HG03439 (cell line): ENCODE measurements around the gene ZNF12.
"Not testable (repeated sequence)": the region's sequence is repeated elsewhere in the genome, so short reads cannot be mapped to it uniquely, and the experiment has no call there.

Experiments
- ATAC-seq: cut with Tn5 transposase; IDR thresholded peaks from one replicate; pipeline ENCODE4 v1.9.1; 2021; ENCODE audit warnings: mild to moderate bottlenecking, moderate library complexity; ENCODE audit not compliant: unreplicated experiment

The ZNF12 gene

DNA sequence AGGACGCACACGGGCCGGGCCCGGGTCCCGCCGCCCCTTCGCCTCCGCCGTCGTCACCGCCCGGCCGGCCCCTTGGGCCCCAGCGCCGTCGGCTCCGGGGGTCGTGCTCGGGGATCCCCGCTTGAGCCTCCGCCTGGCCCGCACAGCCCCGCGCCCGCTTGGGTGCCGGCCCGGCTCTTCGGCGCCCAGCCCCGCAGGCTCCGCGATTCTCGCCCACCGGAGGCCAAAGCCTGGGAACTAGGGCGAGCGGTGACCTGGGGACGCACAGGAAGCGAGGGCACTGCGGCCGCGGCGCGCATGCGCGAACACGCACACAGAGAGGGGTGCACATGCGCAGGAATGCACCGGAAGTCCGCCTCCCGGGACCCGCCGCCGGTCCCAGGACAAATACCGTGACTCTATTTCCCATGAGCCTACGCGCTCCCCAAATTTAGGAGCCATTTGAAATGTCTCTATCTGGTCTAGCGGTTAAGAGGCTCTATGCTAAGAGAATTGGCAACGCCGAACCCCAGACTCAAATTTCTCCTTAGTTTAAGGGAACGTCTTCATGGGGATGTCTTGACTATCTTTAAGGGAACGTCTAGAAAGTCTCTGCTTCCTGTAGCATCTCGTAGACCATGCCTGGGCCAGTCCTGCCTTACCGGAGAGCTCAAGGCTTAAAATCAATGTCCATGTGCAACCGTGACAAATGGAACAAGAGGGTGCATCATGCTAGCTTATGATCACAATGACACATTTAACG, at the start of gene ZNF12:
ZNF12 (minus strand) TSS at position 282 of the 742 bp plus-strand sequence. CDS start 1,774 bp downstream, outside the sequence.
- peak; percentile 92 for ATAC-seq

DNA sequence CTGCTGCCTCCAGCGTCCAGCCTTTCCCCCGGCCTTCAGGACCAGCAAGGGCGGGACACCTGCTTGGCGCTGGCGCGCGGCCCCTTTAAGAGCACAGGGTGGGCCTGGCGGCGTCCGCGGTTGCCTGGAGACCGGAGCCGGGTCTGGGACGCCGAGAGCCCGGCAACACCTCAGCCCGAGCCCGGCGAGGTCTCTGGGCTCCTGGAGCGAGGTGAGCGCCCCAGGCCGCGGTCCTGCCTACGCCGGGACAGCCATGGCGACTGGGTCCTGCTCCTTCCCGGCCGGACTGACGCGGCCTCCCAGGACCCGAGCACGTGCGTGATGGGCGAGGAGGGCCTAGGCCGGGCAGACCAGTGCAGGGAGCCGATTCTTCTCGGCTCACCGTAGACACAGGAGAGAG, 47.2 kb upstream of the ZNF12 start, which contains the start of gene RSPH10B2:
RSPH10B2 (plus strand) TSS at position 140 of the 400 bp plus-strand sequence. CDS start 3,575 bp downstream, outside the sequence.
- not testable (repeated sequence) for ATAC-seq

- ATAC-seq: not testable (repeated sequence)
Measured at GRCh38 chr7:6750173-6750572, 43.4 kb upstream of the ZNF12 start.

DNA sequence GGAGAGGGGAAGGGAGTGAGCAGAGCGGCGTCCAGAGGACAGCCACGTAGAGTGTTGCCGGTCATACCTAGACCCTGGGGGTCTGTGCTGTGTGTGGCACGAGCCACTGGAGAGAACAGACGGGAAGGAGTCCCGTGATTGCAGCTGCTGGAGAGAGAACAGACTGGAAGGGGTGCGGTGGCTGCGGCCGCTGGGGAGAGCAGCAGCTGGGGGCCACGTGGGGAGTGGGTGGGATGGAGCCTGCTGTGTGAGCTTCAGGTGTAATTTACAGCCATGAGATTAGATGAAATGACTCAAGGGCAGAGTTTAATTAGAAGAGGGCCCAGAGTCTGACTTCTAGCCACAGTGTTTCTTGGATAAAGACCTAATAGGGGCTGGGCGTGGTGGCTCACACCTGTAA, 42.6 kb upstream of the ZNF12 start:
- ATAC-seq: not testable (repeated sequence)

DNA sequence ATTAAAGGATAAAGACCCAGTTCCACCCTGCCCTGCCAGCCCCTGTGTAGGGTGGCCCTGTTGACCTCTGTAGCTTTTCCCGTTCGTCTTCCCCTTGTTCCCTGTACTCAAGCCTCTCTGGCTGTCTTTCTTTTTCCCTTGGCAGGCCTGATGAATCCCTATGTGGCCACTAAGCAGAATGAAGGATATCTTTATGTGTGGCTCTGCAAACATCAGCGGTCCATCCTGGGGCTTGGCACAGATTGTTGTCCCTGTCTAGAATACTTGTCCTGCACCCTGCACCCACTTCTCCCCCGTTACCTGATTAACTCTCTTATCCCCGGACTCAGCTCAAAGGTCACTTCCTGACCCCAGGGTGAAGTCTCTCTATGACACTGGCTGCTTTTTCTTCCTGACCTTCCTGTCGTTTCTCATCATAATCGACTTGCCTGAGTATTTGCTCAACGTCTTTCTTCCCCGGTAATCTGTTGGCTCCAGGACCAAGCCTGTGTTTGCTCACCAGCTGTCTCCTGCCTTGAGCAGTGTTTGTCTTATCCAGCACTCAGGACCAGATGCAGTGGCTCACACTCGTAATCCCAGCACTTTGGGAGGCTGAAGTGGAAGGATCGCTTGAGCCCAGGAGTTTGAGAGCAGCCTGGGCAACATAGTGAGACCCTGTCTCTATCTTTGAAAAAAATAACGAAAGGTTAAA, 37.8 kb upstream of the ZNF12 start:
- not testable (repeated sequence) for ATAC-seq

GRCh38 chr7:6738415-6738814, 31.7 kb upstream of the ZNF12 start:
- not testable (repeated sequence) for ATAC-seq

DNA sequence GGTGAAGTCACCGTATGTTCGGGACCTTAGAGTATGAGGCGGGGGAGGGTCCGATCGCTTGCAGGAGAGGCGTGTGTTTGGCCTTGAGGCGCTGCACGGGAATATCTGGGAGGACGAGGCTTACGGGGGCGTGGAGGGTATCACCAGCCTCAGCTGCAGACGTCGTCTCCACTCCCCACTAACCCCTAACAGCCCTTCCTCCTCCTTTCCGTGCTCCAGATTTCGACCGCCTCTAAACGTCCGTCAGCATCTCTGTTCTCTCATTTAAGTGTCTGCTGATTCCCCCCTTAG, 23.5 kb upstream of the ZNF12 start:
- ATAC-seq: no peak

DNA sequence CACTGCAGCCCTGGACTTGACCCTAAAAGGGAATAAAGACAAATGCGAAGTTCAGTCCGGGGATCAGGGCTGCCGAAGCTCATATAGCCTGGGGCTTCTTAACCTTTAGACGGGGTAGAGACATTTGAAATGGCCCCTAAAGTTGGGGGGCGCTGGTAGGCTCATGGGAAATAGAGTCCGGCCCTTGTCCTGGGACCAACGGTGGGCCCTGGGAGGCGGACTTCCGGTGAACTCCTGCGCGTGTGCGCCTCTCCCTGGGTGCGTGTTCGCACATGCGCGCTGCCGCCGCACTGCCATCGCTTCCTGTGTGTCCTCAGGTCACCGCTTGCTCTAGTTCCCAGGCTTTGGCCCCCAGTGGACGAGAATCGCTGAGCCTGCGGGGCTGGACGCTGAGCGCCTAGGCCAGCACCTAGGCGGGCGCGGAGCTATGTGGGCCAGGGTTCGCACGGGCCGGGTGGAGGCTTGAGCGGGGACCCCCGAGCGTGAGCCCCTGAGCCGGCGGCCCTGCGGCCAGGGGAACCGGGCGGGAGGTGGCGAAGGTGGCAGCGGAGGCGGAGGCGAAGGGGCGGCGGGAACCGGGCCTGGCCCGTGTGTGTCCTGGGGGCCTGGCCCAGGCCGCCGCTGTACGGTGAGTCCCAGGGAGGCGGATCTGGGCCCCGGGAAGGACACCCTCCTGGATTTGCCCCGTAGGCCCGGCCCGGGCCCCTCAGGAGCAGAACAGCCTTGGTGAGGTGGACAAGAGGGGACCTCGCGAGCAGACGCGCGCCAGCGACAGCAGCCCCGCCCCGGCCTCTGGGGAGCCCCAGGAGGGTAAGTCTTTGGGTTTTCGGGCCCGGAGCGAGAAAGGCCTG, 23.0 kb upstream of the ZNF12 start:
- peak; percentile 97 for ATAC-seq

GRCh38 chr7:6728893-6729491, 22.2 kb upstream of the ZNF12 start:
- ATAC-seq: not testable (repeated sequence)

DNA sequence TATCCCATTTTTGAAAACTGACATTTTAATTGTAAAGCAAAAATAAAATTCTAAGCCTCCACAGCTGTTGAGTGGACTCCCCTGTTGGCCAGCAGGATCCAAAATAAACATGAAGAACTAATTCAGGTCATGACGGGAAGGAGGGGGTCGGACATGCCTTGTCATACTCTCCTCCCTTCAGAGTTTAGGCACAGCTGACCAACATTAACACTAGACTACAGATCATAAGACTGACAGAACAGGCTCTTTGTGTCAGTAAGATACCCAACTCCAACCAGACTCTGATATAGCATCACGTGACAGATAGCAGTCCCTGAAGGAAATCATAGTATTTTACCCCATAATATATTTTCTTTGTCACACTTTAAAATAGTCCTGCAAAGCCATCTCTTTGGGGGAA, 20.9 kb upstream of the ZNF12 start:
- no peak for ATAC-seq

- not testable (repeated sequence) for ATAC-seq
Measured at GRCh38 chr7:6726341-6726740, 19.6 kb upstream of the ZNF12 start.

DNA sequence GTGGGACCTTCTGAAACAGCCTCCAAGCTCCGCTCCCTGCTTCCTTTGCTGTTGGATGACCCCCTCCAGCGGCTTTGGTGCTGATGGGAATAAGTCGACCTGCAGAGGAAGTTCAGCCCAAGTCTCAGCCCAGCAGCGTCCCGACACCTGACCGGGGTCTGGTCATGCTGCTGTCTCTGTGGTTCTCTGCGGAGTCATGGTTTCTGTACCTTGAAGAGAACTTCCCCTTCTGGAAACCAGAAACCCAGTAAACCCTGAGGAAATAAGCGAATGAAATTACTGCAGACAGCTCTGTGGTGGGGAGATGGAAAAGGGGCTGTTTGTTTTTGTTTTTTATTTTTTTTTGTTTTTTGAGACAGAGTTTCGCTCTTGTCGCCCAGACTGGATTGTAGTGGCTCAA, 18.3 kb upstream of the ZNF12 start:
- peak; percentile 47 for ATAC-seq

DNA sequence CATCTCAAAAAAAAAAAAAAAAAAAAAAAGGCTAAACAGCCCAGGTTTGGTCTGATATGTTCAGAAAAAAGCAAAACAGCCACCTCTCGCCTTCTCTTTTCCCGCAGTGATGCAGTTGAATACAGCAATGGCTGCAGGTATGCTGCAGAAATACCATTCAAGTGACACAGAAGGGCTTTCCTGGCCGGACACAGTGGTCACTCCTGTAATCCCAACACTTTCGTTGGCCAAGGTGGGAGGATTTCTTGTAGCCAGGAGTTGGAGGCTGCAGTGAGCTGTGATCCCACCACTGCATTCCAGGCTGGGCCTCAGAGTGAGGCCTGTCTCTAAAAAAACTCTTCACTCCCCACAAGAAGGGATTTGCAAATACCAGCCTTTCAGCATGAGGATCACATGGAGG, 17.6 kb upstream of the ZNF12 start:
- ATAC-seq: not testable (repeated sequence)

DNA sequence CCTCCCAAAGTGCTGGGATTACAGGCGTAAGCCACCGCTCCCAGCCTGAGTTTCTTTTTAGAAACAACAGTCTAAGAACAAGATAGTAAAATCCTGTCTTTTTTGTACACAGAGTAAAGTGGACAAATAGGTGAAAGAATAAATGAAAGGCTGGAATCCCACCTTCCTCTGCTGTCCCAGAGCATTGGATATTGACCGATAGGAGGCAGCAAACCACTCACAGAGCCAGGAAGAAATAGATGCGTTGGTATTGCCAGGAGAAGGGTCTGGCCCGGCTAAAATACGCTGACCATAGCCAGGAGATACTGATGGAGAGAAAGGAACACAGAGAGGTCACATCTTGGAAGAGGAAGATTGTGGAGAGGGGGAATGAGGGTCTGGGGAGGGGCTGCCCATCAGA, 11.4 kb upstream of the ZNF12 start:
- ATAC-seq: no peak

DNA sequence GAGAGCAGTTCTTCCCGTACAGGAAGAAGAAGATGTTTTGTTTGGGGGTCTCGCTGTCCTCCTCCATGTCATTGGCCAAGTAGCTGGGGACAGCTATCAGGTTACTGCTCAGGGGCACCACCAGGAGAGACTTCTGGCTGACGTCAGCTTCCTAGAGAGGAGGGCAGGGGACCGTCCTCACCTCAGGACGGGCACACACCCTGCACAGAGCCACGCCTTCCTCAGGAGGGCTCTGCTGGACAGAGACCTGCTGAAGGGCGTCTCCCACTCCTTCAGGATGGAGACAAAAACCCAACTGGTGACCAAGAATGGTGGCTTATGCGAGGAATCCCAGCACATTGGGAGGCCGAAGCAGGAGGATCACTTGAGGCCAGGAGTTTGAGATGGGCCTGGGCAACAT, 9.2 kb upstream of the ZNF12 start:
- not testable (repeated sequence) for ATAC-seq

- no peak for ATAC-seq
Measured at GRCh38 chr7:6714360-6714759, 7.6 kb upstream of the ZNF12 start.

- ATAC-seq: no peak
Measured at GRCh38 chr7:6709808-6710207, 3.1 kb upstream of the ZNF12 start.

- no peak for ATAC-seq
Measured at GRCh38 chr7:6708304-6708703, 1.6 kb upstream of the ZNF12 start.

GRCh38 chr7:6705959-6706665, 635 bp downstream of the ZNF12 start:
- peak; percentile 23 for ATAC-seq

DNA sequence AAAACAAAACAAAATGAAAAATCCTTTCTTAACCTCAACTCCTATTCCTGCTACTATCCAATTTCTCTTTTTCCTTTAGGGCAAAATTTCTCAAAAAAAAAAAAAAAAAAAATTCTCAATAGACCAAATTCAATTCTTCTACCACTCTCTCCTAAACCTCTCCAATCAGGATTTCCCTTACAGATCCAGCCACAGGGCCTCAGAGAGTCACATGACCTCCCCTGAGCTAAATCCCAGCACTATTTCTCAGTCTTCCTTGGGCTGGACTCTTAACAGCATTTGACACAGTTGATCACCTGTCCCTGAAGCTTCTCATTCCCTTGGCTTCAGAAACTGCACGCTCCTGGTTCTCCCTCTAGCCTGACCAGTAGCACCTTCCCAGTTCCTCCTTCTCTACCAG, 4.9 kb downstream of the ZNF12 start:
- ATAC-seq: no peak
